ENCODE data around the gene MOCOS. TPM values are rescaled to one million over a fixed set of nuclear protein-coding genes. Genes with fewer than 3 reads are reported as not detected.
A peak's percentile ranks its signal among the peaks of the same experiment; 100 is the strongest.

MOCOS gene
- total RNA-seq, 1 donor from 2014 or later: 0.33 TPM

GRCh38 chr18:36185157-36185556 is 2.1 kb upstream of the MOCOS start:
- H3K27me3 ChIP-seq (ENCODE audit: low read depth): peaks cover 15% of the 10 kb centered on the region
- H3K4me3 ChIP-seq: no peak overlapping the region
- intact Hi-C loops (cut with micrococcal nuclease): no loop called here

DNA sequence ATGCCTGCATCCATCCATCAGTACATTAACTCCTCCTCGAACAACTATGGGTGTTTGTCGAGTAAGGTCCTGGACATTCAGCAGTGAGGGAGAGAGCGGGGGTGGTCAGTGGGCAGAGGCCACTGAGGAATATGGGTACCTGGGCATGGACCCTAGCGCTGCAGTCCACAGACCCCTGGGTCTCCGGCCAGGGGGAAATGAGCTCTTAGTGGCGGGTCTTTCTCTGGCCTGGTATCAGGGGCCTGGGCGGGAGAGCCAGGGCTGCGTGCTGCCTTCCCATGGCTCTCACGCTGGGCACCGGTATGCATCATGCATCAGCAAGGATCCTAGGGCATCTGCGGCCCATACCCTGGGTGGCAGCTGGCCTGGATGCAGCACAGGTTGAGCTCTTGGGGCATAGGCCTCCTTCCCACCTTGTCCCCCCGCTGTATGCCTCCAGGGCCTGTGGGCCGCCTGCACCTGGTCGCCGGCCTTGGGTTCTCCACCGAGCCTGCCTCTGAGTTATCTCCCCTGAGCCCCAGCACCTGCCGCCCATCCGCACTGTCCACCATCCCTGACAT is 1.3 kb upstream of the MOCOS start:
- Histone ChIP-seq H3K27me3 (ENCODE audit: low read depth) (peaks cover 15% of the 10 kb centered on the region), H3K27ac (replicated peaks) (no peak overlapping the region), H3K4me3 (peak overlapping the region; percentile 67), H3K9me3 (replicated peaks) (no peaks in the 10 kb centered on the region), H3K4me1 (peaks cover 25% of the 10 kb centered on the region), H3K36me3 (no peaks in the 10 kb centered on the region)
- TF ChIP-seq, protein P1, sequence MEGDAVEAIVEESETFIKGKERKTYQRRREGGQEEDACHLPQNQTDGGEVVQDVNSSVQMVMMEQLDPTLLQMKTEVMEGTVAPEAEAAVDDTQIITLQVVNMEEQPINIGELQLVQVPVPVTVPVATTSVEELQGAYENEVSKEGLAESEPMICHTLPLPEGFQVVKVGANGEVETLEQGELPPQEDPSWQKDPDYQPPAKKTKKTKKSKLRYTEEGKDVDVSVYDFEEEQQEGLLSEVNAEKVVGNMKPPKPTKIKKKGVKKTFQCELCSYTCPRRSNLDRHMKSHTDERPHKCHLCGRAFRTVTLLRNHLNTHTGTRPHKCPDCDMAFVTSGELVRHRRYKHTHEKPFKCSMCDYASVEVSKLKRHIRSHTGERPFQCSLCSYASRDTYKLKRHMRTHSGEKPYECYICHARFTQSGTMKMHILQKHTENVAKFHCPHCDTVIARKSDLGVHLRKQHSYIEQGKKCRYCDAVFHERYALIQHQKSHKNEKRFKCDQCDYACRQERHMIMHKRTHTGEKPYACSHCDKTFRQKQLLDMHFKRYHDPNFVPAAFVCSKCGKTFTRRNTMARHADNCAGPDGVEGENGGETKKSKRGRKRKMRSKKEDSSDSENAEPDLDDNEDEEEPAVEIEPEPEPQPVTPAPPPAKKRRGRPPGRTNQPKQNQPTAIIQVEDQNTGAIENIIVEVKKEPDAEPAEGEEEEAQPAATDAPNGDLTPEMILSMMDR (IDR thresholded peaks at IDR 0.05; ENCODE audit: borderline replicate concordance): no peak
- intact Hi-C loops (cut with micrococcal nuclease): no loop called here
- DNase-seq: no peak

More at GRCh38 chr18:36185157-36185556, 2.1 kb upstream of the MOCOS start:
- TF ChIP-seq, protein P1 (IDR thresholded peaks at IDR 0.05; ENCODE audit: borderline replicate concordance): no peak
- Histone ChIP-seq H3K9me3 (replicated peaks) (no peaks in the 10 kb centered on the region), H3K4me1 (peaks cover 32% of the 10 kb centered on the region), H3K36me3 (no peaks in the 10 kb centered on the region), H3K27ac (replicated peaks) (no peak overlapping the region)
- DNase-seq: no peak

DNA sequence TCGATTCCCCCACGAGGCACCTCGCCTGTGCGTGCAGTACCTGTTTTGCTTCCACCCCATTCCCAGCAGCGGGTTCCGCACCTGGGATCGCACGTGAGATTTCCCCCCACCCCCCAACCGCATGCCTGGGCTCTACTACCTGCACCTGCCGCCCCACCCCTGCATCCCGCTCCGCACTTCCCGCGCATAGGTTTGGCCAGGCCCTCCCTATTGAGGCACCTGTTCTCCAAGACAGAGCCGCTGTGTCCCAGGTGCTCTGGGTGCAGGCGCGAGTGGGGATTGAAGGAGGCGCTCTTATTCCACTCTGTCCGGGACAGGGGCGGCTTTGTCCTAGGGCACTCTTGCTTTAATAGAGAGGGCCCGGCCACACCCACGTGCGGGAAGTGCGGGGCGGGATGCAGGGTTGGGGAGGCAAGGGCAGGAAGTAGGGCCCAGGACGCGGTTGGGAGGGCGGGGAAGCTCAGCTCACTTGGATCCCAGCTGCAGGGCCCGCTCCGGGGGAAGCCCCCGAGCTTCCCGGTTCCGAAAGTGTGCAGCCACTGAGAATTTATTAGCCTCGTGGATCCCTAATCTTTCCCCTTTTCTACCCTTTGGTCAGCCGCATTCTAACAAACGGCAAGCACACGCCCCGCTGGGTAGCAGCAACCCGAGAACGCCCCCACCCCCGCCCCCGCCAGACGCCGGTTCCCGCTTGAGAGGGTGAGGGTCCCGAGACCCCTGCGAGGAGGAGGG is 670 bp upstream of the MOCOS start:
- peaks cover 25% of the 10 kb centered on the region for H3K4me1 ChIP-seq
- H3K36me3 ChIP-seq: no peaks in the 10 kb centered on the region
- intact Hi-C loops (cut with micrococcal nuclease): no loop called here
- H3K27ac ChIP-seq (replicated peaks): no peak overlapping the region
- H3K9me3 ChIP-seq (replicated peaks): no peaks in the 10 kb centered on the region
- H3K4me3 ChIP-seq: peak overlapping the region; percentile 67
- TF ChIP-seq, protein P1 (IDR thresholded peaks at IDR 0.05; ENCODE audit: borderline replicate concordance): no peak
- DNase-seq: peak; percentile 31
- peaks cover 15% of the 10 kb centered on the region for H3K27me3 ChIP-seq (ENCODE audit: low read depth)

DNA sequence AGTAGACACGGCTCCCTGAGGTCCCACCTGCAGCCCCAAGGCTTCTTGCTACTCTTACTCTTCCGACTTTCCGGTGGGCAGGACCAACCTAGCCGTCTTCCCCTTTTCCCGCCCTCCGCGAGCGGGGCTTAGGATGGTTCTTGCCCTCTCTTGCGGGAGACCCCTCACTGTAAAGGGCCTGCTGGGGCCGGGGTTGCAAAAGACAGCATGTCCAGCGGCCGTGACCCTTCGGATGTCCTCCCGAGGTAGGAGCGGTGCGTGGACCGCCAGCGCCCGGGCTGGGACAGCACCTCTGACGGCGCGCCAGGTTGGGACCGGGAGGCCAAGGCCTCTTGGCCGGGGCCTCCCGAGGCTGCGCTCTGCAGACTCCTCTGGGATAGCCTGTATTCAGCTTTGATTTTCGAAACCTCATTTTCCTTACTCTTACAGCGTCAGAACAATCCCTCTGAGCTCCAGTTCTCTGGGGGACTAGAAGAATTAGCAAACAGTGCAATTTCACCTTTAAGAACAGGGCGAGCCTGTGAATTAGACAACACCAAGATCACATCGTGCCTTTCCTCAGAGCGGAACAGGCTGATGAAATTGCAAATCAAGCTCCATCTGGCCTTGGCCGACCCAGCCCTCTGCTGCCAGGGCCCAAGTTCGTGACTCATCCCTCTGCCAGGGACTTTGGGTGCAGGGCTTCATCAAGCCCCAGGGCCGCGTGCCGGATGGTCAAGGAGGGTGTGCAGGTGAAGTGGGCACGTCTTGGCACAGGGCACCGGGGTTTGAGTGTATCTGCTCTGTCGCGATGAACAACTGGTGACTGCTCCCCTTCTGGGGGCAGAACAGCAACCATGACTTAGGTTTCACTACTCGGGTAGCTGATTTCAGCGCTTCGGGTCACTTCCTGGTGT is 777 bp downstream of the MOCOS start:
- Histone ChIP-seq H3K9me3 (replicated peaks) (no peaks in the 10 kb centered on the region), H3K36me3 (no peaks in the 10 kb centered on the region), H3K27me3 (ENCODE audit: low read depth) (peaks cover 15% of the 10 kb centered on the region), H3K4me1 (peaks cover 18% of the 10 kb centered on the region), H3K27ac (replicated peaks) (no peak overlapping the region), H3K4me3 (peak overlapping the region; percentile 67)
- DNase-seq: peak; percentile 16
- TF ChIP-seq, protein P1 (IDR thresholded peaks at IDR 0.05; ENCODE audit: borderline replicate concordance): no peak
- intact Hi-C loops (cut with micrococcal nuclease): no loop called here

DNA sequence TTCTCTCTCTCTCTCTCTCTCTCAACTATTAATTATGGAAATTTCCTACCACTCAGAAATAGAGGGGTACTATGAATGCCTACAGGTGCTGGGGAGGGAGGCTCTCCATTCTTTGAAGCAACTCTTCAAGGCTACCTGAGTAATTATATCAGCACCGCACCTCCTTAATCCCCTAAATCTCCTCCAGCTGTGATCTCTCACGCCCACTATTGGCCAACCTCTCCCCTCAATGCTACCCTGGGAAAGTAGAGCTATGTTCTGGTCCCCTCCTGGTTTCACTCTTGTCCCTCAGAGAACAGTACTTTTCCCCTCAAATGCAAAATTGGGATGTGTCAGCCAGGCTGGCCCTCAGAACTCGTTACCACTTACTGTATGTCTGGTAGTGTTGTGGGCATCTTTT is 1.6 kb downstream of the MOCOS start:
- no peak overlapping the region for H3K27ac ChIP-seq (replicated peaks)
- DNase-seq: no peak
- no peak overlapping the region for H3K4me3 ChIP-seq
- intact Hi-C loops (cut with micrococcal nuclease): no loop called here
- H3K36me3 ChIP-seq: no peaks in the 10 kb centered on the region
- TF ChIP-seq, protein P1 (IDR thresholded peaks at IDR 0.05; ENCODE audit: borderline replicate concordance): no peak
- peaks cover 15% of the 10 kb centered on the region for H3K27me3 ChIP-seq (ENCODE audit: low read depth)
- no peaks in the 10 kb centered on the region for H3K9me3 ChIP-seq (replicated peaks)
- H3K4me1 ChIP-seq: peaks cover 18% of the 10 kb centered on the region

Measured in left ventricle myocardium inferior (tissue), 1 donor.